IMR-90 (cell line): ENCODE results near the gene RUNX1. TPM values are rescaled to one million over a fixed set of nuclear protein-coding genes. Genes with fewer than 3 reads are reported as not detected.

Experiments
- ATAC-seq: fragments of 200-7000 bp; cut with Tn5 transposase; 2 replicates; pipeline ENCODE4 v1.9.1; 2020; ENCODE audit warnings: low read depth, mild to moderate bottlenecking, moderate library complexity
- BruUV-seq: library from RNA; stranded (reverse); fragments of 400-500 nt; replicated peaks from 2 replicates; lab custom pipeline; 2021; lab: Mats Ljungman, UMichigan
- CTCF ChIA-PET: fragments of 300-600 bp; formaldehyde crosslinking; extraction: SDS; loops from one replicate; lab custom pipeline; 2021; ENCODE audit warnings: antibody characterized with exemption; lab: Yijun Ruan, JAX
- POLR2A ChIA-PET: fragments of 300-600 bp; sonication (Branson Sonifier 250); formaldehyde crosslinking; loops from one replicate; lab custom pipeline; 2022; ENCODE audit warnings: antibody characterized with exemption; ENCODE audit not compliant: unreplicated experiment; lab: Charles Lee
- DNase-seq: peaks from one replicate; pipeline ENCODE4 v3.0.0; 2013
- H2AFZ ChIP-seq: replicated peaks from 2 replicates; pipeline ENCODE3; 2013; ENCODE audit warnings: low read length, mild to moderate bottlenecking; ENCODE audit not compliant: poor library complexity
- H2AK5ac ChIP-seq: 2 replicates; pipeline ENCODE4 v1.6.1; 2013; ENCODE audit warnings: low read depth, low read length, inconsistent platforms
- H2AK9ac ChIP-seq: replicated peaks from 2 replicates; pipeline ENCODE3; 2013; ENCODE audit warnings: mild to moderate bottlenecking, low read depth, low read length, moderate library complexity; ENCODE audit not compliant: poor library complexity
- H2BK120ac ChIP-seq: 2 replicates; pipeline ENCODE4 v1.6.1; 2013; ENCODE audit warnings: low read depth, low read length, inconsistent platforms
- H2BK15ac ChIP-seq: 3 replicates; pipeline ENCODE4 v1.6.1; 2013; ENCODE audit warnings: low read depth, low read length, inconsistent platforms
- H2BK20ac ChIP-seq: 2 replicates; pipeline ENCODE4 v1.6.1; 2013; ENCODE audit warnings: low read depth, mild to moderate bottlenecking, inconsistent platforms, low read length, moderate library complexity
- H2BK5ac ChIP-seq: 2 replicates; pipeline ENCODE4 v1.6.1; 2013; ENCODE audit warnings: mild to moderate bottlenecking, low read depth, low read length, inconsistent platforms; ENCODE audit not compliant: poor library complexity, severe bottlenecking
- H3K14ac ChIP-seq: replicated peaks from 2 replicates; pipeline ENCODE4 v1.6.1; 2013; ENCODE audit warnings: low read depth, low read length, inconsistent platforms
- H3K18ac ChIP-seq: 2 replicates; pipeline ENCODE4 v1.6.1; 2013; ENCODE audit warnings: low read depth, low read length, control low read depth
- H3K23ac ChIP-seq: 2 replicates; pipeline ENCODE4 v1.6.1; 2013; ENCODE audit warnings: low read depth, low read length, inconsistent platforms
- H3K27ac ChIP-seq: 2 replicates; pipeline ENCODE4 v1.5.1; 2013; ENCODE audit warnings: mild to moderate bottlenecking, control low read depth, low read length; ENCODE audit not compliant: insufficient read depth
- H3K27me3 ChIP-seq: 2 replicates; pipeline ENCODE4 v1.6.1; 2013; ENCODE audit warnings: low read length; ENCODE audit not compliant: control insufficient read depth, insufficient read depth
- H3K36me3 ChIP-seq: 2 replicates; pipeline ENCODE4 v1.6.1; 2013; ENCODE audit warnings: low read length, mixed read lengths; ENCODE audit not compliant: control insufficient read depth, insufficient read depth
- H3K4ac ChIP-seq: 2 replicates; pipeline ENCODE4 v1.6.1; 2013; ENCODE audit warnings: low read depth, low read length, inconsistent platforms
- H3K4me1 ChIP-seq: 2 replicates; pipeline ENCODE4 v1.6.1; 2013; ENCODE audit warnings: low read length, mixed read lengths; ENCODE audit not compliant: control insufficient read depth, insufficient read depth
- H3K4me2 ChIP-seq: 2 replicates; pipeline ENCODE4 v1.6.1; 2013; ENCODE audit warnings: low read depth, mild to moderate bottlenecking, control low read depth, low read length, moderate library complexity
- H3K4me3 ChIP-seq: 2 replicates; pipeline ENCODE4 v1.5.1; 2013; ENCODE audit warnings: low read depth, mild to moderate bottlenecking, control low read depth, low read length, moderate library complexity; ENCODE audit not compliant: insufficient read depth
- H3K56ac ChIP-seq: 2 replicates; pipeline ENCODE4 v1.6.1; 2013; ENCODE audit warnings: low read length, inconsistent platforms; ENCODE audit not compliant: insufficient read depth; ENCODE audit errors: extremely low read depth
- H3K79me1 ChIP-seq, 2 experiments: 2 replicates each; pipeline ENCODE4 v1.6.1; 2013; ENCODE audit warnings: low read length in 2 of 2, inconsistent platforms in 1 of 2, low read depth in 1 of 2
- H3K9ac ChIP-seq: 2 replicates; pipeline ENCODE4 v1.6.1; 2013; ENCODE audit warnings: low read depth, low read length, control low read depth
- H3K9me1 ChIP-seq: 2 replicates; pipeline ENCODE4 v1.6.1; 2013; ENCODE audit warnings: low read length, inconsistent platforms; ENCODE audit not compliant: insufficient read depth
- H3K9me3 ChIP-seq: 2 replicates; pipeline ENCODE4 v1.6.1; 2013; ENCODE audit warnings: low read length; ENCODE audit not compliant: control insufficient read depth, insufficient read depth
- H4K20me1 ChIP-seq: 2 replicates; pipeline ENCODE4 v1.6.1; 2013; ENCODE audit warnings: low read length, inconsistent platforms; ENCODE audit not compliant: insufficient read depth
- H4K5ac ChIP-seq: 2 replicates; pipeline ENCODE4 v1.6.1; 2013; ENCODE audit warnings: mild to moderate bottlenecking, low read depth, low read length, control low read depth
- H4K8ac ChIP-seq, 2 experiments: 2 replicates each; pipeline ENCODE4 v1.6.1; 2013; ENCODE audit warnings: low read depth in 2 of 2, low read length in 2 of 2, control low read depth in 1 of 2, inconsistent platforms in 1 of 2
- H4K91ac ChIP-seq: 2 replicates; pipeline ENCODE4 v1.6.1; 2013; ENCODE audit warnings: low read depth, low read length, inconsistent platforms; ENCODE audit not compliant: insufficient read depth
- BHLHE40 ChIP-seq: fragments of 150-350 bp; IDR thresholded peaks from 2 replicates; pipeline ENCODE4 v1.6.1; 2016; ENCODE audit warnings: mild to moderate bottlenecking, low read depth, low read length
- CEBPB ChIP-seq: IDR thresholded peaks from 2 replicates; pipeline ENCODE4 v1.6.1; 2012; ENCODE audit warnings: low read depth, low read length, improper control_type of control experiment
- CTCF ChIP-seq: conservative IDR thresholded peaks from 2 replicates; pipeline ENCODE4 v1.5.1; 2012; ENCODE audit warnings: mild to moderate bottlenecking, low read depth, low read length, improper control_type of control experiment
- FOS ChIP-seq: fragments of 150-350 bp; IDR thresholded peaks from 2 replicates; pipeline ENCODE4 v1.6.1; 2016; ENCODE audit warnings: low read depth, low read length
- MAFK ChIP-seq: IDR thresholded peaks from 2 replicates; pipeline ENCODE4 v1.6.1; 2012; ENCODE audit warnings: low read depth, low read length, improper control_type of control experiment
- MAZ ChIP-seq: IDR thresholded peaks from 2 replicates; pipeline ENCODE4 v1.6.1; 2012; ENCODE audit warnings: low read depth, mild to moderate bottlenecking, low read length, improper control_type of control experiment, moderate library complexity, borderline replicate concordance
- MXI1 ChIP-seq: IDR thresholded peaks from 2 replicates; pipeline ENCODE4 v1.6.1; 2012; ENCODE audit warnings: low read depth, mild to moderate bottlenecking, low read length, moderate library complexity, borderline replicate concordance
- NFE2L2 ChIP-seq: fragments of 150-350 bp; IDR thresholded peaks from 2 replicates; pipeline ENCODE4 v1.6.1; 2016; ENCODE audit warnings: low read depth, mild to moderate bottlenecking, low read length
- RAD21 ChIP-seq: IDR thresholded peaks from 2 replicates; pipeline ENCODE4 v1.6.1; 2012; ENCODE audit warnings: low read length, improper control_type of control experiment
- RCOR1 ChIP-seq: IDR thresholded peaks from 2 replicates; pipeline ENCODE4 v1.6.1; 2012; ENCODE audit warnings: mild to moderate bottlenecking, low read length, improper control_type of control experiment; ENCODE audit not compliant: insufficient replicate concordance
- RFX5 ChIP-seq: IDR thresholded peaks from 2 replicates; pipeline ENCODE4 v1.8.0; 2012; ENCODE audit warnings: low read depth, mild to moderate bottlenecking, low read length, moderate library complexity
- USF2 ChIP-seq: fragments of 150-350 bp; IDR thresholded peaks from 2 replicates; pipeline ENCODE4 v1.6.1; 2017; ENCODE audit warnings: mild to moderate bottlenecking, antibody characterized with exemption, low read length, low read depth
- WGBS, 2 experiments: methylation state at CpG; one replicate each; pipeline versions ENCODE4 v1.1.5 to v1.1.7; 2013; ENCODE audit warnings: missing lambda C conversion rate in 2 of 2; ENCODE audit not compliant: insufficient read length in 1 of 2; ENCODE audit errors: extremely low coverage in 2 of 2; 5-methylcytosine and 5-hydroxymethylcytosine counted together
- dilution Hi-C: fragments of 300-500 bp; cut with HindIII; formaldehyde crosslinking; loops from one replicate; pipeline ENCODE4 v1.14.3; 2018; ENCODE audit warnings: low sequenced_read_pairs; ENCODE audit not compliant: unreplicated experiment
- in situ Hi-C: fragments of 300-500 bp; cut with MboI; formaldehyde crosslinking; loops from 3 replicates; pipeline ENCODE4 v1.14.3; 2019; ENCODE audit warnings: low sequenced_read_pairs, inconsistent platforms, mixed read lengths
- intact Hi-C: fragments of 100-400 bp; cut with micrococcal nuclease; formaldehyde crosslinking; loops from 2 replicates; pipeline ENCODE4 v1.10.0; 2022
- polyA plus RNA-seq, 3 experiments: library from polyadenylated mRNA; depleted of rRNA; stranded (reverse); fragments of >200 nt; gene quantifications; 2 replicates each; pipeline ENCODE4 v1.2.3, GENCODE V29; 2012; ENCODE audit warnings: low replicate concordance in 1 of 3
- total RNA-seq: library from RNA; depleted of rRNA; stranded (reverse); fragments of >200 nt; gene quantifications from 2 replicates; pipeline ENCODE4 v1.2.3, GENCODE V29; 2012
- TF ChIP-seq, protein P1 (sequence below): fragments of 150-350 bp; IDR thresholded peaks from 2 replicates; pipeline ENCODE4 v1.6.1; 2016; ENCODE audit warnings: low read depth, mild to moderate bottlenecking, low read length, moderate library complexity, borderline replicate concordance

Gene RUNX1
- total and polyA plus RNA-seq, 2 of the 4 experiments (the other 2 are of a cell fraction), result 34.5 to 56.5 TPM

DNA sequence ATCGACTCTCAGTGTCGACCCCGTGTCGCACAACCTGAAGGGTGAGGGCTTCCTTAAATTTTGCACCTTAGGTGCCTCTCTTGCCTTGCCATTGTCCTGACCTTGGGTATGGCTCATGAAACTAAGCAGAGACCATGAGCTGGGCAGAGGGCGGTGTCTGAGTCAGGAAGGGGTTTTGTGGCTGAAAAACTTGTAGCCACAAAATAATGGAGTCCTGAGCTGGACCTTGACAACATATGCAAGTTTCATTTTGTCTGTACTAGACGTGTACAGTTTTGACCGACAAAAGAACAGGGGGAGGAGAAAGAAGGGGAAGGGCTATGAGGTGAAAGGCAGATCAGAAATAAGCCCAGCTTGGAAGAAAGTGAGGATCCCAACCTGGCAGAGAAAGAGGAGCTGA, 8.3 kb upstream of the RUNX1 start:
- CTCF ChIA-PET, result no interaction called here
- H2BK120ac ChIP-seq, result no peak overlapping the region
- H3K79me1 ChIP-seq, result no peaks in the 10 kb centered on the region

More for the DNA sequence above, 8.3 kb upstream of the RUNX1 start:
- ATAC-seq (no peak), DNase-seq (no peak)
- Histone ChIP-seq H4K8ac (no peak overlapping the region), H3K23ac (no peak overlapping the region), H3K4ac (peak overlapping the region; percentile 29; the same call in 1 of the 2 replicates), H4K5ac (no peak overlapping the region), H3K56ac (no peak overlapping the region), H3K9me3 (no peaks in the 10 kb centered on the region), H3K14ac (no peak overlapping the region), H3K27me3 (no peaks in the 10 kb centered on the region; the same call in 1 of the 2 replicates), H3K18ac (no peak overlapping the region), H3K4me1 (peaks cover 5% of the 10 kb centered on the region), H4K91ac (no peak overlapping the region), H3K36me3 (no peaks in the 10 kb centered on the region), H3K4me3 (no peak overlapping the region), H2AK9ac (no peak overlapping the region), H3K4me2 (no peak overlapping the region), H3K9me1 (0 out of 2 replicates have a peak, but pooled peaks cover 3% of the 10 kb centered on the region), H3K27ac (no peak overlapping the region), H2AK5ac (no peak overlapping the region), H2BK20ac (peak overlapping the region; percentile 23; the same call in 1 of the 2 replicates), H3K9ac (no peak overlapping the region), H2BK5ac (no peak overlapping the region), H4K20me1 (no peaks in the 10 kb centered on the region), H2AFZ (no peak overlapping the region), H2BK15ac (peak overlapping the region; percentile 2; the same call in 1 of the 3 replicates)
- POLR2A ChIA-PET, result no interaction called here
- intact Hi-C loops, result loop anchor here (10.0 kb wide), 1 partner anchor 447 kb away; no protein-coding TSS in a partner anchor
- dilution Hi-C loops, result no loop called here
- WGBS, 2 experiments, result 90% methylated on average over 2 of the region's 7 CpGs; no CpG with 5 or more reads in 1 of the 2 experiments
- TF ChIP-seq RFX5, result no peak
- TF ChIP-seq, protein P1, sequence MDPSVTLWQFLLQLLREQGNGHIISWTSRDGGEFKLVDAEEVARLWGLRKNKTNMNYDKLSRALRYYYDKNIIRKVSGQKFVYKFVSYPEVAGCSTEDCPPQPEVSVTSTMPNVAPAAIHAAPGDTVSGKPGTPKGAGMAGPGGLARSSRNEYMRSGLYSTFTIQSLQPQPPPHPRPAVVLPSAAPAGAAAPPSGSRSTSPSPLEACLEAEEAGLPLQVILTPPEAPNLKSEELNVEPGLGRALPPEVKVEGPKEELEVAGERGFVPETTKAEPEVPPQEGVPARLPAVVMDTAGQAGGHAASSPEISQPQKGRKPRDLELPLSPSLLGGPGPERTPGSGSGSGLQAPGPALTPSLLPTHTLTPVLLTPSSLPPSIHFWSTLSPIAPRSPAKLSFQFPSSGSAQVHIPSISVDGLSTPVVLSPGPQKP, result no peak
- TF ChIP-seq CEBPB, result no peak
- TF ChIP-seq USF2, result no peak
- no peak for TF ChIP-seq BHLHE40
- TF ChIP-seq MXI1, result no peak
- no peak for TF ChIP-seq MAFK
- no peak for TF ChIP-seq MAZ
- TF ChIP-seq CTCF, result no peak
- TF ChIP-seq RCOR1, result no peak
- no peak for TF ChIP-seq NFE2L2
- no peak for TF ChIP-seq RAD21
- no peak for TF ChIP-seq FOS
- in situ Hi-C loops, result no loop called here
- BruUV-seq, result no TSS peak
